GM12878 (cell line): ENCODE results near the gene TTLL3. TPM values are rescaled to one million over a fixed set of nuclear protein-coding genes. Genes with fewer than 3 reads are reported as not detected.

ENCODE experiments used
- CHD2 ChIP-seq: IDR thresholded peaks from 2 replicates; pipeline ENCODE4 v1.6.1; 2011; ENCODE audit warnings: low read depth, low read length, improper control_type of control experiment, borderline replicate concordance
- CREM ChIP-seq: IDR thresholded peaks from 2 replicates; pipeline ENCODE4 v1.6.1; 2014; ENCODE audit warnings: antibody characterized with exemption, low read depth
- KDM1A ChIP-seq: fragments of 200-600 bp; sonication (generic); IDR thresholded peaks from 2 replicates; pipeline ENCODE4 v1.6.1; 2016; ENCODE audit warnings: borderline replicate concordance
- MEF2A ChIP-seq: IDR thresholded peaks from 2 replicates; pipeline ENCODE4 v1.6.1; 2011; ENCODE audit warnings: low read depth, mild to moderate bottlenecking, low read length, moderate library complexity; ENCODE audit not compliant: insufficient read depth
- MTA3 ChIP-seq: IDR thresholded peaks from 2 replicates; pipeline ENCODE4 v1.6.1; 2012; ENCODE audit warnings: low read length, inconsistent platforms, borderline replicate concordance
- MYC ChIP-seq: IDR thresholded peaks from 2 replicates; pipeline ENCODE4 v1.6.1; 2011; ENCODE audit warnings: mild to moderate bottlenecking, low read length, moderate library complexity, inconsistent platforms; ENCODE audit not compliant: insufficient read depth, insufficient replicate concordance, insufficient read length, severe bottlenecking
- NFIC ChIP-seq: IDR thresholded peaks from 2 replicates; pipeline ENCODE4 v1.6.1; 2012; ENCODE audit warnings: low read depth, mild to moderate bottlenecking, inconsistent platforms, low read length, moderate library complexity
- NFYA ChIP-seq: IDR thresholded peaks from 2 replicates; pipeline ENCODE4 v1.6.1; 2011; ENCODE audit warnings: low read depth, mild to moderate bottlenecking, low read length, improper control_type of control experiment, borderline replicate concordance
- NFYB ChIP-seq: IDR thresholded peaks from 2 replicates; pipeline ENCODE4 v1.6.1; 2011; ENCODE audit warnings: low read depth, mild to moderate bottlenecking, low read length, improper control_type of control experiment, moderate library complexity; ENCODE audit not compliant: insufficient read depth
- PBX3 ChIP-seq: IDR thresholded peaks from 2 replicates; pipeline ENCODE4 v1.6.1; 2011; ENCODE audit warnings: mild to moderate bottlenecking, low read depth, low read length, moderate library complexity; ENCODE audit not compliant: insufficient replicate concordance
- POLR2AphosphoS2 ChIP-seq: IDR thresholded peaks from 2 replicates; pipeline ENCODE4 v1.6.1; 2011; ENCODE audit warnings: low read depth, mild to moderate bottlenecking, low read length, improper control_type of control experiment, moderate library complexity
- POLR2AphosphoS5 ChIP-seq: IDR thresholded peaks from 2 replicates; pipeline ENCODE4 v1.6.1; 2011; ENCODE audit warnings: mild to moderate bottlenecking, low read length, inconsistent platforms
- RELA ChIP-seq: fragments of 450-650 bp; IDR thresholded peaks from 2 replicates; pipeline ENCODE4 v1.8.0; 2014; ENCODE audit warnings: borderline replicate concordance; ENCODE audit not compliant: partially characterized antibody
- SMAD1 ChIP-seq: fragments of 450-650 bp; IDR thresholded peaks from 2 replicates; pipeline ENCODE4 v1.6.1; 2018; ENCODE audit warnings: mild to moderate bottlenecking, low read depth; ENCODE audit not compliant: partially characterized antibody
- SMAD5 ChIP-seq: IDR thresholded peaks from 2 replicates; pipeline ENCODE4 v1.6.1; 2016; ENCODE audit warnings: antibody characterized with exemption, low read depth
- SP1 ChIP-seq: IDR thresholded peaks from one replicate; pipeline ENCODE4 v1.6.1; 2011; ENCODE audit warnings: low read depth, low read length
- TAF1 ChIP-seq: IDR thresholded peaks from 2 replicates; pipeline ENCODE4 v1.6.1; 2011; ENCODE audit warnings: mild to moderate bottlenecking, low read depth, low read length, borderline replicate concordance
- TCF3 ChIP-seq: IDR thresholded peaks from 2 replicates; pipeline ENCODE4 v1.6.1; 2012; ENCODE audit warnings: low read depth, mild to moderate bottlenecking, low read length, borderline replicate concordance; ENCODE audit not compliant: insufficient read depth
- YY1 ChIP-seq: IDR thresholded peaks from 2 replicates; pipeline ENCODE4 v1.6.1; 2011; ENCODE audit warnings: low read depth, mild to moderate bottlenecking, low read length
- ZNF207 ChIP-seq: fragments of 450-650 bp; IDR thresholded peaks from 2 replicates; pipeline ENCODE4 v1.6.1; 2014; ENCODE audit warnings: antibody characterized with exemption, mild to moderate bottlenecking, borderline replicate concordance
- ZZZ3 ChIP-seq: IDR thresholded peaks from 2 replicates; pipeline ENCODE4 v1.6.1; 2011; ENCODE audit warnings: low read depth; ENCODE audit not compliant: control insufficient read depth, insufficient read length
- polyA plus RNA-seq, 11 experiments: library from polyadenylated mRNA; depleted of rRNA in 4 of 11; unstranded in 6 of 11; stranded (reverse) in 5 of 11; fragments of >200 nt; fragmentation: Nextera tagmentation in 4 of 11; fragmentation: Illumina TruSeq in 1 of 11; extraction: Ambion mirVana in 4 of 11; extraction: Trizol in 1 of 11; gene quantifications; 1 replicate in 1 of 11; 2 replicates in 10 of 11; pipeline versions ENCODE4 v1.2.1 to v1.2.3, GENCODE V29; 2011 to 2016; ENCODE audit warnings: inconsistent platforms in 2 of 11, missing spikeins in 2 of 11, low read depth in 1 of 11
- total RNA-seq, 4 experiments: library from RNA; depleted of rRNA in 3 of 4; stranded (reverse); fragments of >200 nt in 3 of 4; fragmentation: Illumina TruSeq in 1 of 4; extraction: Trizol in 1 of 4; gene quantifications; 2 replicates each; pipeline versions ENCODE4 v1.2.1 to v1.2.3, GENCODE V29; 2013 to 2021
- TF ChIP-seq, protein P1 (sequence below): fragments of 450-650 bp; IDR thresholded peaks from 2 replicates; pipeline ENCODE4 v1.6.1; 2016; ENCODE audit warnings: mild to moderate bottlenecking, moderate library complexity, borderline replicate concordance

The TTLL3 gene
- total and polyA plus RNA-seq, 10 of the 15 experiments (the other 5 are each of a cell fraction or from before 2014, with no cell fraction given) = 4.2 to 51.3 (median 18.9) TPM

DNA sequence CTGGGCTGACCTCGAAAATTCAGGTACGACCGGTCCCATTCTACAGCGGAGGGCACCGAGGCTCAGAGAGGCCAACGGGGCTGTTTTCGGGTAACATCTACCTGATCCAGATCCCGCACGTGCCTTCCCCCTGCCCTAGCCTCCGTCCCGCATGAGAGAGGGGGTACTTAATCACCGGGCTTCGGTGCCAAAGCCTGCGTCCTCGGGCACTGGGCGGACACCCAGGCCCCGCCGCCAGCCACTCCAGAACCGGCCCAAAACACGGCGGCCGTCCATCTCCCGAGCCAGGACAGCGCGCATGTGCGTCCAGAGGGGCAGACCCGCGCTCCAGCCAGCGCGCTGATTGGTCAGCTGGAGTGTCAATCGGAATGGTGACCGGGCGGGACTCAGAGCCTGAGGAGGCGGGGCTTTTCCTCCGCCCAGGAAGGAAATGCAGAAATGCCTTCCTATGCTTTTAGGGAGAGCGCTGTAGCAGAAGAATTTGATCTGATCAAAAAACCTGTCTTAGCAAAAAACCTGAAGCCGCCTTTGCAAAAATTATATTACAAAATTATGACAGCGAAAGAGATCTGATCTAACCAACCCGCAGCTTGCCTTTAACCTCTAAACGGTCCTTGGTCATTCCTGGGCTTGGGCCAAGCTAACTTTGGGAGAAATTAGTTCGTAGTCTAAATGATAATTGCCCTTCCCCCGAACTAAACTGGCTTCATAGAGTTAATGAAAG lies 33.8 kb downstream of the TTLL3 start, which contains the start of gene RPUSD3 (continued):
- TF ChIP-seq TCF3 (no peak), YY1 (peak; percentile 58; the same call in 1 of the 2 replicates), KDM1A (no peak), TAF1 (peak; percentile 18; the same call in 1 of the 2 replicates), SP1 (peak; percentile 92), NFYA (no peak), MTA3 (no peak), SMAD1 (no peak), MEF2A (no peak), NFYB (peak; percentile 89), ZZZ3 (no peak), NFIC (no peak), CHD2 (peak; percentile 88), CREM (0 out of 2 replicates have a peak, but pooled peaks have one; percentile 8), RELA (no peak), ZNF207 (peak; percentile 75; the same call in 1 of the 2 replicates), SMAD5 (0 out of 2 replicates have a peak, but pooled peaks have one; percentile 58), MYC (peak; percentile 71), PBX3 (peak; percentile 99), POLR2AphosphoS5 (no peak), POLR2AphosphoS2 (no peak; the same call in 1 of the 2 replicates)
- TF ChIP-seq, protein P1, sequence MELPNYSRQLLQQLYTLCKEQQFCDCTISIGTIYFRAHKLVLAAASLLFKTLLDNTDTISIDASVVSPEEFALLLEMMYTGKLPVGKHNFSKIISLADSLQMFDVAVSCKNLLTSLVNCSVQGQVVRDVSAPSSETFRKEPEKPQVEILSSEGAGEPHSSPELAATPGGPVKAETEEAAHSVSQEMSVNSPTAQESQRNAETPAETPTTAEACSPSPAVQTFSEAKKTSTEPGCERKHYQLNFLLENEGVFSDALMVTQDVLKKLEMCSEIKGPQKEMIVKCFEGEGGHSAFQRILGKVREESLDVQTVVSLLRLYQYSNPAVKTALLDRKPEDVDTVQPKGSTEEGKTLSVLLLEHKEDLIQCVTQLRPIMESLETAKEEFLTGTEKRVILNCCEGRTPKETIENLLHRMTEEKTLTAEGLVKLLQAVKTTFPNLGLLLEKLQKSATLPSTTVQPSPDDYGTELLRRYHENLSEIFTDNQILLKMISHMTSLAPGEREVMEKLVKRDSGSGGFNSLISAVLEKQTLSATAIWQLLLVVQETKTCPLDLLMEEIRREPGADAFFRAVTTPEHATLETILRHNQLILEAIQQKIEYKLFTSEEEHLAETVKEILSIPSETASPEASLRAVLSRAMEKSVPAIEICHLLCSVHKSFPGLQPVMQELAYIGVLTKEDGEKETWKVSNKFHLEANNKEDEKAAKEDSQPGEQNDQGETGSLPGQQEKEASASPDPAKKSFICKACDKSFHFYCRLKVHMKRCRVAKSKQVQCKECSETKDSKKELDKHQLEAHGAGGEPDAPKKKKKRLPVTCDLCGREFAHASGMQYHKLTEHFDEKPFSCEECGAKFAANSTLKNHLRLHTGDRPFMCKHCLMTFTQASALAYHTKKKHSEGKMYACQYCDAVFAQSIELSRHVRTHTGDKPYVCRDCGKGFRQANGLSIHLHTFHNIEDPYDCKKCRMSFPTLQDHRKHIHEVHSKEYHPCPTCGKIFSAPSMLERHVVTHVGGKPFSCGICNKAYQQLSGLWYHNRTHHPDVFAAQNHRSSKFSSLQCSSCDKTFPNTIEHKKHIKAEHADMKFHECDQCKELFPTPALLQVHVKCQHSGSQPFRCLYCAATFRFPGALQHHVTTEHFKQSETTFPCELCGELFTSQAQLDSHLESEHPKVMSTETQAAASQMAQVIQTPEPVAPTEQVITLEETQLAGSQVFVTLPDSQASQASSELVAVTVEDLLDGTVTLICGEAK = peak; percentile 46; the same call in 1 of the 2 replicates
